ENCODE data around the gene TRPM8.

Gene TRPM8

GRCh38 chr2:234050455-234051135 lies 133.4 kb downstream of the TRPM8 start, which contains the start of gene SPP2:
SPP2 (plus strand) TSS chr2:234050702; CDS start chr2:234050787, 85 bp downstream.
- H3K27ac ChIP-seq: no peak within 1 kb of the TSS

GRCh38 chr2:234051374-234052070 lies 134.3 kb downstream of the TRPM8 start:
- H3K27ac ChIP-seq: no peak overlapping the region
- no peak for TF ChIP-seq CTCF (conservative IDR thresholded peaks at IDR 0.05)

More at GRCh38 chr2:234050455-234051135, 133.4 kb downstream of the TRPM8 start, which contains the start of gene SPP2:
- TF ChIP-seq CTCF (conservative IDR thresholded peaks at IDR 0.05): no peak

- TF ChIP-seq CTCF (conservative IDR thresholded peaks at IDR 0.05): no peak
These were observed 141.7 kb downstream of the TRPM8 start for GRCh38 chr2:234058881-234059280.

GRCh38 chr2:234060236-234060635 lies 143.1 kb downstream of the TRPM8 start:
- no peak overlapping the region for H3K27ac ChIP-seq
- TF ChIP-seq CTCF (conservative IDR thresholded peaks at IDR 0.05): no peak

More at GRCh38 chr2:234058881-234059280, 141.7 kb downstream of the TRPM8 start:
- H3K27ac ChIP-seq: no peak overlapping the region

DNA sequence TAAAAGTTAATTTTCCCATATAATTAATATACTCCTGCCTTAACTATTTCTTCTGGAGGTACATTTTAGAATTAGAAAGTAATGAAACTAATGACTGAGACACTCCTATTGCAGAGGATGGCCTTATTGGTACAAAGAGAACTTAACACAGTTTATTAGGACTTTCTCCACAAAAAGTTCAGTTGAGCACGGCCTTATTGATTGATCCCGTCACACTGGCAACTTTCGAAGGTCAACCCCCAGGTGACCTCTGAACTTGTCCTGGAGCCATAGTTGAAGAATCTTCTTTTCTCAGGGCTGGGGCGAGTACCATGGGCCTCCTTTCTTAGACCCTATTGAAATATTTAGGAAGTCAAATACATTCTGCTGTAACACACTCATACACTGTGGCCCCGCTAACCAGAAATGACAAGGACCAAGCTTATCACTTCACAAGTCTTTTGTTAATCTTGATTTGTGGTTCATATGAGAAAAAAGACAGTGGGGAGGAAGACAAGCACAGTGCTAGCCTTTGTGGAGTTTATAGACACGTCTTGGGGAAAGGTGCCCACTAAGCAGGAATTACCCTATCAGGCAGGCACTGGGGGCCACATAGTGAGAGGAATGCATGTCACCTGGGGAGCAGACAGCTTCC lies 144.6 kb downstream of the TRPM8 start:
- no peak overlapping the region for H3K27ac ChIP-seq

DNA sequence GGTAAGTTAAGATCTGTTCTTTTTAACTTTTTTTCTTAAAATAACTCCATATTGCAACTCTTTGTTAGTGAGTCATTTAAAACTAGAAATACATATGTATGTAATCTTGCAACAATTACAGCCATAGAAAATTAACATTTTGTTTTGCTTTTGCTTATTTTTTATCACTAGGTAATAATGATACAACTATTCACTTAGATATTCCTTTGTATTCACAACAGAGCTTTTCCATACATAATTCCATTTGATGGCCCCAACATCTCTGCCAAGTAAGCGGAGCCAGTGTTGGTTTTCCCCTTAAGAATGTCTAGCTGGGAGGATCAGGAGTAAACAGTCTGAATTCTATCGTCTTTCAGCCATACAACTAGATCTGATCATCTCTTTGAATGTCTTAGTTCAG lies 149.4 kb downstream of the TRPM8 start:
- H3K27ac ChIP-seq: no peak overlapping the region
- no peak for TF ChIP-seq CTCF (conservative IDR thresholded peaks at IDR 0.05)

More for the DNA sequence above, 144.6 kb downstream of the TRPM8 start:
- no peak for TF ChIP-seq CTCF (conservative IDR thresholded peaks at IDR 0.05)
